Activated CD8-positive, alpha-beta memory T cell treated with anti-CD3 and anti-CD28 coated beads, Interleukin-2, amount 10 ng/mL, durations not matched to agents 7 days and 5 days (primary cell): Measurements from ENCODE around the gene CCDC124. TPM values are rescaled to one million over a fixed set of nuclear protein-coding genes. Genes with fewer than 3 reads are reported as not detected.

Experiments
- ATAC-seq: fragments of 150-1000 bp; cut with Tn5 transposase; one replicate; pipeline ENCODE4 v1.10.0; 2021; ENCODE audit warnings: moderate library complexity
- CTCF ChIA-PET: fragments of 350-600 bp; sonication (Branson Sonifier 250); formaldehyde crosslinking; loops from one replicate; lab custom pipeline; 2021; ENCODE audit warnings: antibody characterized with exemption; lab: Charles Lee
- DNase-seq: peaks from one replicate; pipeline ENCODE4 v3.0.0-alpha.2; 2020
- H3K27ac Mint-ChIP-seq: one replicate; pipeline ENCODE4 v1.8.0; 2021; ENCODE audit warnings: mild to moderate bottlenecking, mixed read lengths
- H3K27me3 Mint-ChIP-seq: one replicate; pipeline ENCODE4 v1.8.0; 2021; ENCODE audit warnings: mixed read lengths
- H3K36me3 Mint-ChIP-seq: one replicate; pipeline ENCODE4 v1.8.0; 2021; ENCODE audit warnings: mild to moderate bottlenecking, mixed read lengths
- H3K4me1 Mint-ChIP-seq: one replicate; pipeline ENCODE4 v1.8.0; 2021; ENCODE audit warnings: mixed read lengths
- H3K4me3 Mint-ChIP-seq: one replicate; pipeline ENCODE4 v1.8.0; 2021; ENCODE audit warnings: mild to moderate bottlenecking, moderate library complexity, mixed read lengths
- H3K9me3 Mint-ChIP-seq: one replicate; pipeline ENCODE4 v1.8.0; 2022; ENCODE audit warnings: low read depth, mixed read lengths
- total RNA-seq, 2 experiments: library from RNA; stranded (reverse); gene quantifications; one replicate each; pipeline ENCODE4 v1.2.3, GENCODE V29; 2021

Gene CCDC124
- total RNA-seq, 2 experiments from 2014 or later: 83.8 to 101 TPM

DNA sequence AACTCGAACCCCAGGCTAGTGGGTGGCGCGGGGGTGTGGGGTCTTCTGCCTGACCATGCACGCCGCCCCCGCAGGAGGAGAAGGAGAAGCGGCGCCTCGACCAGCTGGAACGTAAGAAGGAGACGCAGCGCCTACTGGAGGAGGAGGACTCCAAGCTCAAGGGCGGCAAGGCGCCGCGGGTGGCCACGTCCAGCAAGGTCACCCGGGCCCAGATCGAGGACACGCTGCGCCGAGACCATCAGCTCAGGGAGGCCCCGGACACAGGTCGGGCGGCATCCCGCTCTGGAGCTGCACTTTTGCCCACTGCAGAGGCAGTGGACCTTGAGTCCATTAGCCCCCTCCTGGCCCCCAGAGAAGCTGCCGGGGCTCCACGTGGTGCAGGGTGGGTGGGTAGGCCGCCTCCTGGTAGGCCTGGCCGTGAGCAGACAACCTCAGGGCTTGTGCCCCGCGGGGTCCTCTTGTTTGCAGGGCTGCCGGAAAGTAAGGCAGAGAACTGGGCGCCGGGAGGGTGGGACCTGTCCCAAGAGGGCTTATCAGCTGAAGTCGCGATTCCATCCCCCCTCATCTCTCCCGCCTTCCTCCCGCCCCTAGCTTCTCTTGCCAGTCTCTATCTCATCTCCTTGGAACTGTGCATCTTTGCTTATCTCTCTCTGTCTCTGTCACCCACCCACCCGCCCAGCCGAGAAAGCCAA is 9.9 kb downstream of the CCDC124 start:
- ATAC-seq (no peak), DNase-seq (no peak)
- peaks cover 3% of the 10 kb centered on the region for H3K36me3 Mint-ChIP-seq
- no peaks in the 10 kb centered on the region for H3K27me3 Mint-ChIP-seq
- H3K9me3 Mint-ChIP-seq: no peaks in the 10 kb centered on the region
- H3K4me3 Mint-ChIP-seq: no peak overlapping the region
- H3K27ac Mint-ChIP-seq: no peak overlapping the region
- CTCF ChIA-PET: interaction anchor here (1.5 to 6.4 kb wide), 2 partner anchors 9 to 53 kb away, joined by 11 to 77 read pairs; partner anchors contain the start of gene CCDC124
- peaks cover 12% of the 10 kb centered on the region for H3K4me1 Mint-ChIP-seq

DNA sequence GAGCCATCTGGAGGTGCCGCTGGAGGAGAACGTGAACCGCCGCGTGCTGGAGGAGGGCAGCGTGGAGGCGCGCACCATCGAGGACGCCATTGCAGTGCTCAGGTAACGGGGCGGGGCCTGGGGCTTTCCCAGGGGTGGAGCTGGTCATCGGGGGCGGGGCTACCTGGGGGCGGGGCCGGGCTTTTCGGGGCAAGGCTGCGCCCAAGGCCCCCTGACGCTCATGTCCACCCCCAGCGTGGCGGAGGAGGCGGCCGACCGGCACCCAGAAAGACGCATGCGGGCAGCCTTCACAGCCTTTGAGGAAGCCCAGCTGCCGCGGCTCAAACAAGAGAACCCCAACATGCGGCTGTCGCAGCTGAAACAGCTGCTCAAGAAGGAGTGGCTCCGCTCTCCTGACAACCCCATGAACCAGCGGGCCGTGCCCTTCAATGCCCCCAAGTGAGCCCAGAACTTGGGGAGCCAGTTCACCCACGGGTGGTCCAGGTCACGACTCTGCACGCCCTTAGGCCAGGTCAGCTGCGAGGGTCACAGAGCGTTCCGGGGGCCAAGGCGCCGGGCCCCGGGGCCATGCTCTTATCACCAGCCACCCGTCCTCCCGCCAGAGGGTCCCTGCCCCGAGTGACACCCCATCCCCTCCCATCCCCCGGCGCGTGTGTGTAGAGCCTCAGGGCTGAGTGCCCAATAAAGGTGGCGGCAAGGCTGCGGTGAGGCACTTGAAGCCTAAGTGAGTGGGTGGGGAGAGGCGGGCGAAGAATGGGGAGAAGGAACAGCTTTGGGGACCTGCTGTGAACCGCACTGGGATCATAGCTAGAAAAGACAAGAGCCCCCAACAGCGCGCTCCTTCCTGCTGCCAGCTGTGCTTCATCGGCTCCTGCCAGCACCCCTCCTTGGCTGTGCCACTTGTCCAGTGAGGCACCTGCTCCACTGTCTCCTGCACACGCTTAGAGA is 10.7 kb downstream of the CCDC124 start:
- Mint-ChIP-seq H3K36me3 (peaks cover 3% of the 10 kb centered on the region), H3K9me3 (no peaks in the 10 kb centered on the region), H3K27ac (no peak overlapping the region), H3K4me3 (no peak overlapping the region), H3K27me3 (no peaks in the 10 kb centered on the region), H3K4me1 (peaks cover 12% of the 10 kb centered on the region)
- DNase-seq: no peak
- no peak for ATAC-seq
- CTCF ChIA-PET: interaction anchor here (0.8 to 6.4 kb wide), 4 partner anchors 10 to 52 kb away, joined by 3 to 91 read pairs (median 44); partner anchors contain the start of gene CCDC124

DNA sequence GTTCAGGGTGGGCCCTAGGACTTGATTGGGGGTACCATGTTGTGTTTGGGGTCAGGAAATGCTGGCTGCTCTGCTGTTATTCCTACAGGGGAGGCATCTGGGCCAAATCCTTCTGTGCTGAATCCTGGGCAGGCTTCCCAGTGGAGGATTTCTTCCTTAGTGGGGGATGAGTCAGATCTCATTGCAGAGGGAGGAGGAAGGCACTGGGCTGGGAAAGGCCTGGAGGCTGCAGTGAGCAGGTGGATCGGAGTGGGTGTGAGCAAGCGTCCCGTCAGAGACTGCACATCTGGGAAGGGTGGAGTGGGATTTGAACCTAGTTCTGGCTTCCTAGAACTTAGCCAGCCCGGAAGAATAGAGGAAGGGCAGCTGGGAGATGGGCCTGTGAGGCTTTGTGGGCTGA is 11.5 kb downstream of the CCDC124 start:
- H3K4me3 Mint-ChIP-seq: no peak overlapping the region

DNA sequence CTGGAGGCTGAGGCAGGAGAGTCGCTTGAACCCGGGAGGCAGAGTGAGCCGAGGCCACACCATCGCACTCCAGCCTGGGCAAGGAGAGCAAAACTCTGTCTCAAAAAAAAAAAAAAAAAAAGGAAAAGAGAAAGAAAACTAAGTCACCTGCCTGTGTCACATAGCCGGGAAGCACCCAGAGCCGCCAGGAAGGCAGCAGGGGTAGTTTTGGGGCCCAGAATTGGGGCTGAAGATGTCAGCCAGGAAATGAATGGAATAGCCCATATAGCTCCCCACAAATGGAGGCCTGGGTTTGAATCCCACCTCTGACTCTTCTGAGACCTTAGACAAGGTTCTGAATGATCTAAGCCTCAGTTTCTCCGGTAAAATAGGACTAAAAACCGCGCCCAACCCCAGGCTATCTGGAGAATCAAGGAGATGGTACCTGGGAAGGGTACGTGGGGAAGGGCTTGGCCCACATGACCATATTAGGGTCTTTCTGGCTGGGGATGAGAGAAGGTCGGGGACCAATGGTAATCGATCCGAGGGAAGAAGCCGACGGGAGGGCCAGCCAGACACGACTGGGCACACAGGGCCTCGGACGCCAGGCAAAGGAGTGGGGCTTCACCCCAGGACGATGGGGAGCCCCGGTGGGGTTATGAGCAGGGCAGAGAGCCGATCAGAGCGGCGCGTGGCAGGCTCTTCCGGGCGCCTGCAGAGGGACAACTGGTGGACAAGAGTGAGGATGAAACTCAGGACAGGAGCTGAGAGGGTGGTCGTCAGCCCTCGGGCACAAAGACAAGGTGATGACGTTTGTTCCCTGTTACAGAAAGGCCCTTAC is 14.4 kb downstream of the CCDC124 start:
- peak overlapping the region; percentile 85 for H3K27ac Mint-ChIP-seq
- DNase-seq (no peak), ATAC-seq (peak; percentile 61)
- peaks cover 36% of the 10 kb centered on the region for H3K4me1 Mint-ChIP-seq
- CTCF ChIA-PET: interaction anchor here (0.7 to 6.4 kb wide), 5 partner anchors 14 to 1118 kb away, joined by 4 to 91 read pairs (median 4); partner anchors contain the start of genes CCDC124 and RPL18A
- H3K36me3 Mint-ChIP-seq: no peaks in the 10 kb centered on the region
- peak overlapping the region; percentile 77 for H3K4me3 Mint-ChIP-seq
- peaks cover 32% of the 10 kb centered on the region for H3K27me3 Mint-ChIP-seq
- H3K9me3 Mint-ChIP-seq: no peaks in the 10 kb centered on the region

More for the DNA sequence above, 11.5 kb downstream of the CCDC124 start:
- H3K9me3 Mint-ChIP-seq: no peaks in the 10 kb centered on the region
- CTCF ChIA-PET: interaction anchor here (0.8 to 6.4 kb wide), 4 partner anchors 11 to 57 kb away, joined by 3 to 91 read pairs (median 42); partner anchors contain the start of gene CCDC124
- peaks cover 7% of the 10 kb centered on the region for H3K27me3 Mint-ChIP-seq
- no peak overlapping the region for H3K27ac Mint-ChIP-seq
- H3K4me1 Mint-ChIP-seq: peaks cover 17% of the 10 kb centered on the region
- DNase-seq (no peak), ATAC-seq (no peak)
- H3K36me3 Mint-ChIP-seq: peaks cover 3% of the 10 kb centered on the region

DNA sequence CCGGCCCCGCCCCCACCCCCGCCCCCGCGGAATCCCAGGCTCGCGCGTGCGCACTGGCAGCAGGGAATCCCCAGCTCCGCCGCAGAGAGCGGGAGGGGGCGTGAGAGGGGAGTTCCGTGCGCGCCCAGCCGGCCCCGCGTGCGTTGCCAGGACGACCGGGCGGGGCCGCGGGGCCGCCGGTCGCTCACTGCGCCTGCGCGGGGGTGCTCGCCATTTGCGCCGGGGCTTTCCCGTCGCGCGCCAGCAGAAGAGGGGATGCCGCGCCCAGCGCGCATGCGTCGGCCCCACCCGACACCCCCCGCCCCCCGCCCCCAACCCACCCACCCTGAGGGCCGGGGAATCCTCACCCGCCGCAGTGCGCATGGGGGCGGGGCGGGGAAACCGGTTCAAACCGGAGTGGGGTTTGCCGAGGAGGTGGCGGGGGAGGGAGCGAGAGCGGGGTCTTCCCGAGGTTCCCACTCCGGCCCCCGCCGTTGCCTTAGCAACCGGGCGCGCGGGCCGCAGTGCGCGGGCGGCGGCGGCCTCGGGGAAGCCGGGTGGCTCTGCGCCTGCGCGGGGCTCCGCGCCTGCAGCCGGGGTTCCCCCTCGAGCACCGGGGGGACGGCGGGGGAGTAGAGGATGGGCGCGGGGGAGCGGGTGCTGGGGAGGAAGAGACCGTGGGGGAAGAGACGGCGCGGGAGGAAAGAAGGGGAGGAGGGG is 15.1 kb downstream of the CCDC124 start:
- peaks cover 36% of the 10 kb centered on the region for H3K4me1 Mint-ChIP-seq
- no peak overlapping the region for H3K27ac Mint-ChIP-seq
- no peaks in the 10 kb centered on the region for H3K9me3 Mint-ChIP-seq
- H3K36me3 Mint-ChIP-seq: no peaks in the 10 kb centered on the region
- peak overlapping the region; percentile 77 for H3K4me3 Mint-ChIP-seq
- H3K27me3 Mint-ChIP-seq: peaks cover 40% of the 10 kb centered on the region
- ATAC-seq (peak; percentile 78), DNase-seq (peak; percentile 96)
- CTCF ChIA-PET: interaction anchor here (0.8 to 6.4 kb wide), 3 partner anchors 14 to 89 kb away, joined by 4 to 91 read pairs (median 77); partner anchors contain the start of genes CCDC124 and RPL18A

DNA sequence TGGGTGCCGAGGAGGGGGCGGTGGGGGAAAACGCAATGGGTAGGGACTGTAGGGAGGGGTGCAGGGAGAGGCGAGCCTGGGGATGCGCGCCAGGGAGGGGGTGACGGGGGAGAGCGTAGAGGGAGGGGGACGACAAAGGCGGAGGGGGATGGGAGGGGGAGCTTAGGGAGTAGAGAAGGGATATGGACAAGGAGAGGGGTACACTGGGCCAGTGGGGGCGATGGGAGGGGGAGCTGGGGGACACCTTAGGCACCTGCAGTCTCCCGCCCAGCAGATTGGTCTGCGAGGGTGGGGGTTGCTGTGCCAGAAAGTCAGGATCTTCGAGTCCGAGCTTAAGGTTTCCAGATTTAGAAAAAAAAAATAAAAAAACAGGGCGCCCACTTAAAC is 15.7 kb downstream of the CCDC124 start:
- ATAC-seq (no peak), DNase-seq (no peak)
- Mint-ChIP-seq H3K4me1 (peaks cover 36% of the 10 kb centered on the region), H3K27ac (no peak overlapping the region), H3K36me3 (no peaks in the 10 kb centered on the region), H3K27me3 (peaks cover 46% of the 10 kb centered on the region), H3K9me3 (no peaks in the 10 kb centered on the region), H3K4me3 (peak overlapping the region; percentile 56)
- CTCF ChIA-PET: interaction anchor here (0.6 to 6.4 kb wide), 3 partner anchors 15 to 461 kb away, joined by 3 to 91 read pairs (median 77); partner anchors contain the start of gene CCDC124

DNA sequence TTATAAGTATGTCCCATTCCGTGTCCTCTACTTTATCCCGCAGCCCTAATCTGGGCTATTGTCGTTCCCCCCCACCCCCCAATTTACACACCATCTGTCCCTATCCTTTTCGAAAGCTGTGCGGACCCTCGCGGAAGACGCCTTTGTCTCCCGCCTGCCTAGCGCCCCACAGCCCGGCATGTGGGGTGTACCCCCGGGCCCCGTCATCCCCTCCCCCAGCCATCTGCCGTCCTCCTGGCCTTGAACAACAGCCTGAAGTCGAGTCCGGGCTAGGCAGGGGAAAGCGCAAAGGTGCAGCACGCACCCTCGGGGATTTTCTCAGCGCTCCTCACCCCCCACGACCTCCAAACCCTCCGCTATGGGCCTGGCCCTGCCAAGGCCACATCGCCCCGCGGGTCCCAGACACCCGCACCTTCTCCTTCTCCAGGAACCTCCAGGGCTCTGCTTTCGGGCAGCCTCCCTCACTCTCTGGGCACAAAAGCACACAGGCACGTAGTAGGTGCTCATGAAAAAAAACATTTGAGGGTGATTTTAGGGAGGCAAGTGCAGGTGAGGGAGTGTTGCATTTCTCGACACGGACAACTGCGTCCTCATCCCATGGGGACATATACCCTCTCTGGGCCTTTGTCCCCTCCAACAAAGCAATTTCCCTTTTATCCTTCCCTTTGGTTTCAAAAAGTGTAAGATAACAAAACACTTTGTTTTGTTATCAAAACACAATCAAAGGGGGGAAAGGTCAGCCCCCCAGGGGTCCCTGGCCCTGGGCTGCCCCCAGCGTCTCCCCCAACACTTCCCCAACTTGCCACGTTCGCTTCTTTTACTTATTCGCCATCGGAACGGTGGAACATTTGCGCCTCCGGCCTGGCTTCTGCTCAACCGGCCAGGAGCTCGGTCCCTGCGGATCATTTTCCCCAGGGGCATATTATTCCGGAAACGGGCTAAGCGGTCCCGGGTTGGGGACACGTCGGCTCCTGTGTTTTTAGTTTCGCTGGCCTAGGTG is 16.4 kb downstream of the CCDC124 start:
- Mint-ChIP-seq H3K4me1 (peaks cover 36% of the 10 kb centered on the region), H3K9me3 (no peaks in the 10 kb centered on the region), H3K4me3 (peak overlapping the region; percentile 10), H3K27me3 (peaks cover 53% of the 10 kb centered on the region), H3K36me3 (no peaks in the 10 kb centered on the region), H3K27ac (peak overlapping the region; percentile 24)
- ATAC-seq: no peak
- DNase-seq: no peak
- CTCF ChIA-PET: interaction anchor here (0.6 to 6.4 kb wide), 4 partner anchors 11 to 460 kb away, joined by 3 to 91 read pairs (median 42); partner anchors contain the start of gene CCDC124

DNA sequence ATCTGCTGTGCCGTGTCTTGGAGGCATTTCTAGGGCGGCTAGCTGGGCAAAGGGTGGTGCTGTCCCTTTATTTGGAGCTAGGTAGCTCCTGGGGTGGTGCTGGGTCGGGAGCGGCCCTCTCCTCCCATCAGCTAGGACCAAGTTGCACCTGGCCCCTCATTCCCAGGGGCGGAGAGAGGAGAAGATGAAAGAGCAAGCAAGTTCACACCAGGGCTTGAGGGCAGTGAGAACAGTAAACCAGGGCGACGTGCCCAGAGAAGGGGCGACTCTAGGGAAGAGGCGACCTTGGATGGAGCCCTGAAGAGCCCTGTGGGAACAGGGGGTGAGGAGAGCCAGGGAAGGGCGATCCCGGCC is 17.1 kb downstream of the CCDC124 start:
- H3K27ac Mint-ChIP-seq: no peak overlapping the region
- CTCF ChIA-PET: interaction anchor here (1.2 kb wide), 1 partner anchor 12 kb away, joined by 6 read pairs; no protein-coding TSS in a partner anchor
- no peaks in the 10 kb centered on the region for H3K36me3 Mint-ChIP-seq
- H3K9me3 Mint-ChIP-seq: no peaks in the 10 kb centered on the region
- peak overlapping the region; percentile 47 for H3K4me3 Mint-ChIP-seq
- DNase-seq (no peak), ATAC-seq (no peak)
- H3K4me1 Mint-ChIP-seq: peaks cover 36% of the 10 kb centered on the region
- H3K27me3 Mint-ChIP-seq: peaks cover 58% of the 10 kb centered on the region

DNA sequence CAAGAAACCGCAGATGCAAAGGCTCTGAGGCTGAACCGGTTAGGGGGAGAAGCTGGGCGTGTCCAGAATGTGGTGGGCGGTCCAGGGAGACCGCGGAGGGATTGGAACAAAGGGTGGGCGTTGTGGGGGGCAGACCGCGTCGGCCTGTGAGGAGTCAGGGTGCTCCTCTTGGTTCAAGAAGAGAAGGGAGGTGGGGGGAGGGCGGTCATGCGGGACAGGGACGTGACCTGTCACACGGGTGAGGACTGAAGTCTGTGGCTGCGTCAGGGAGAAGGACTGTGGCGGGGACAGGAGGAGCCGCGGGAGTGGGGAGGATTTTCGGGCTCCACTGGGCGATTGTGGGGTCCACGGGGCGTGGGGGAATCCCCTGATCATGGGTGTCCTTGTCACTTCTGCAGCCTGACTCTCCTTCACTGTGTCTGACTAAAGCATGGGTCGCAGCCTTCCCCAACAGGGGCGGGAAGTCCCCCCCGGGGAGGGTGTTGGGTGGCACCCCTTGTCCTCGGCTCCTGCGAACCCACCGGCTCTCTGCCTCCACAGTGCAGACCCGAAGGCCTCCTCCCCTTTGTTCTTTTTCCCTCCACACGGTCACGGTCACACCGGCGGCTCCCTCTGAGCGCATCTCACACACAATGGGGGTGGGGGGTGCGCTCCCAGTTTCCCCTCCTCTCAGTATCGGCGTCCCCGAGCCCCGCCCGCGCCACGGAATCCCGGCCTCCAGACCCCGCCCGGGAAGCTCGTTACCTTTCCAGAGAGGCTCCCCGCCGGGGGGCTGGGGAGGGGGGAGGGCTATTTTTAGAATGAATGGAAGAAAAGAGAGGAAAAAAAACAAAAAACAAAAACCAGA is 17.7 kb downstream of the CCDC124 start:
- Mint-ChIP-seq H3K36me3 (no peaks in the 10 kb centered on the region), H3K4me1 (peaks cover 36% of the 10 kb centered on the region), H3K4me3 (peak overlapping the region; percentile 47), H3K27ac (no peak overlapping the region), H3K27me3 (peaks cover 58% of the 10 kb centered on the region), H3K9me3 (no peaks in the 10 kb centered on the region)
- DNase-seq (peak; percentile 54), ATAC-seq (no peak)
- CTCF ChIA-PET: interaction anchor here (0.8 to 1.7 kb wide), 5 partner anchors 12 to 95 kb away, joined by 3 to 7 read pairs (median 4); no protein-coding TSS in a partner anchor

DNA sequence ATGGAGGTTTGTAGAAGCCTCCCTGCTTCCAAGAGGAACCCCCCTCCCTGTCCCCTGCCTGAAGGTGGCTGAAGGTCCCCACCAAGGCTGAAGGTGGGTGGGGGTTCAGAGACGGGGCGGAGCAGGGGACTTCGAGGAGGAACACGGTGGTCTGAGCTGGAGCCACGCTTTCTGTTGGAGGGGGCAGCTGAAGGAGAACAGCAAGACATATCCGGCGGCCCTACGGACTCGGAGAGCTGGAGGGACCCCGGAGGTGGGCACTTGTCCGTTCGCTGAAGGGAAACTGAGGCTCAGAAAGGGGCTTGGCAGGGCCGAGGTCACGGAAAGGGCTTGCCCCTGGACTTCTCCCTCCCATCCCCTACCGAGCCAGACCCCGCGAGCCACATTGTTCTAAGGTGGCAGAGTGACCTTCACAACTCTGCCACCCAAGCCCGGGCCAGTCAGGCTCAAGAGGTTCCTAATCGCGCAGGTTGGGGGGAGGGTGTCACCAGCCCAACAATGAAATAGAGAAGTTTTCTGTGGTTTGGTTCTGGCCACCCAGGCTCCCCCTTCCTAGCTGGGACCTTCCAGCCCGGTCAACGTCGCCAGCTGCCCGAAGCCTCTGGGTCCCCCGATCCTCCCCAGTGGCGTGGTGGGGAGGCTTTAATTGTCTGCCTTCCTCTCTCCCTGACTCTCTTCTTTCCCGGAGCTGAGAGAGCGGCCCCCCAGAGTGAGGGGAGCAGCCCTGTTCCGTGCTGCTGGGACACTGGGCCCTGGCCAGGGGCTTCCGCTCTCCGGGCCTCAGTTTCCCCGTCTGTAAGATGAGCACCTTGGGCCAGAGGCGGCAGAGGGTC is 18.6 kb downstream of the CCDC124 start:
- CTCF ChIA-PET: interaction anchor here (0.8 to 1.7 kb wide), 4 partner anchors 13 to 96 kb away, joined by 3 to 7 read pairs (median 4); no protein-coding TSS in a partner anchor
- no peak overlapping the region for H3K27ac Mint-ChIP-seq

More for the DNA sequence above, 18.6 kb downstream of the CCDC124 start:
- no peaks in the 10 kb centered on the region for H3K36me3 Mint-ChIP-seq
- H3K9me3 Mint-ChIP-seq: no peaks in the 10 kb centered on the region
- ATAC-seq: no peak
- peaks cover 58% of the 10 kb centered on the region for H3K27me3 Mint-ChIP-seq
- DNase-seq: no peak
- H3K4me3 Mint-ChIP-seq: no peak overlapping the region
- peaks cover 33% of the 10 kb centered on the region for H3K4me1 Mint-ChIP-seq
